Stimulated activated naive CD8-positive, alpha-beta T cell treated with anti-CD3 and anti-CD28 coated beads, Interleukin-15, Interleukin-2, amounts not matched to agents 100 ng/mL and 50 ng/mL, for 24 hours (primary cell): ENCODE measurements around the gene NCL.

Experiments
- H3K27ac Mint-ChIP-seq: one replicate; pipeline ENCODE4 v1.8.0; 2021; ENCODE audit warnings: mild to moderate bottlenecking, mixed read lengths
- H3K27me3 Mint-ChIP-seq: one replicate; pipeline ENCODE4 v1.8.0; 2021; ENCODE audit warnings: mixed read lengths
- H3K36me3 Mint-ChIP-seq: one replicate; pipeline ENCODE4 v1.8.0; 2021; ENCODE audit warnings: low read depth, mixed read lengths
- H3K4me1 Mint-ChIP-seq: one replicate; pipeline ENCODE4 v1.8.0; 2021; ENCODE audit warnings: low read depth, mixed read lengths
- H3K4me3 Mint-ChIP-seq: one replicate; pipeline ENCODE4 v1.8.0; 2021; ENCODE audit warnings: mild to moderate bottlenecking, mixed read lengths
- H3K9me3 Mint-ChIP-seq: one replicate; pipeline ENCODE4 v1.8.0; 2021; ENCODE audit warnings: mixed read lengths

Gene NCL

GRCh38 chr2:231427116-231427515 lies 37.2 kb downstream of the NCL start:
- H3K27me3 Mint-ChIP-seq: no peaks in the 10 kb centered on the region
- H3K4me3 Mint-ChIP-seq: no peak overlapping the region
- H3K27ac Mint-ChIP-seq: no peak overlapping the region
- H3K9me3 Mint-ChIP-seq: peaks cover 18% of the 10 kb centered on the region
- H3K4me1 Mint-ChIP-seq: no peaks in the 10 kb centered on the region
- H3K36me3 Mint-ChIP-seq: peaks cover 5% of the 10 kb centered on the region

- Mint-ChIP-seq H3K36me3 (no peaks in the 10 kb centered on the region), H3K27me3 (no peaks in the 10 kb centered on the region), H3K9me3 (peaks cover 8% of the 10 kb centered on the region), H3K4me3 (no peak overlapping the region), H3K27ac (no peak overlapping the region), H3K4me1 (no peaks in the 10 kb centered on the region)
Observed at GRCh38 chr2:231425811-231426703, 38.2 kb downstream of the NCL start.

GRCh38 chr2:231425291-231425810 lies 38.9 kb downstream of the NCL start:
- H3K4me1 Mint-ChIP-seq: no peaks in the 10 kb centered on the region
- H3K9me3 Mint-ChIP-seq: peaks cover under 1% of the 10 kb centered on the region
- H3K36me3 Mint-ChIP-seq: no peaks in the 10 kb centered on the region
- no peak overlapping the region for H3K27ac Mint-ChIP-seq
- H3K27me3 Mint-ChIP-seq: no peaks in the 10 kb centered on the region
- H3K4me3 Mint-ChIP-seq: no peak overlapping the region

GRCh38 chr2:231423176-231423575 lies 41.1 kb downstream of the NCL start:
- Mint-ChIP-seq H3K9me3 (no peaks in the 10 kb centered on the region), H3K27me3 (no peaks in the 10 kb centered on the region), H3K4me3 (no peak overlapping the region), H3K4me1 (no peaks in the 10 kb centered on the region), H3K27ac (no peak overlapping the region), H3K36me3 (no peaks in the 10 kb centered on the region)

- Mint-ChIP-seq H3K4me1 (no peaks in the 10 kb centered on the region), H3K4me3 (no peak overlapping the region), H3K27me3 (no peaks in the 10 kb centered on the region), H3K27ac (no peak overlapping the region), H3K36me3 (no peaks in the 10 kb centered on the region), H3K9me3 (no peaks in the 10 kb centered on the region)
Observed at GRCh38 chr2:231422056-231422455, 42.2 kb downstream of the NCL start.

GRCh38 chr2:231421051-231421580 lies 43.2 kb downstream of the NCL start:
- Mint-ChIP-seq H3K4me3 (no peak overlapping the region), H3K27me3 (no peaks in the 10 kb centered on the region)

GRCh38 chr2:231418820-231419640 lies 45.3 kb downstream of the NCL start:
- no peaks in the 10 kb centered on the region for H3K36me3 Mint-ChIP-seq
- no peaks in the 10 kb centered on the region for H3K4me1 Mint-ChIP-seq
- peaks cover 4% of the 10 kb centered on the region for H3K27me3 Mint-ChIP-seq
- H3K27ac Mint-ChIP-seq: no peak overlapping the region
- H3K9me3 Mint-ChIP-seq: no peaks in the 10 kb centered on the region
- H3K4me3 Mint-ChIP-seq: no peak overlapping the region

More at GRCh38 chr2:231421051-231421580, 43.2 kb downstream of the NCL start:
- no peak overlapping the region for H3K27ac Mint-ChIP-seq
- no peaks in the 10 kb centered on the region for H3K36me3 Mint-ChIP-seq
- H3K4me1 Mint-ChIP-seq: no peaks in the 10 kb centered on the region
- H3K9me3 Mint-ChIP-seq: no peaks in the 10 kb centered on the region

GRCh38 chr2:231415029-231415428 lies 49.3 kb downstream of the NCL start:
- peaks cover 5% of the 10 kb centered on the region for H3K9me3 Mint-ChIP-seq
- no peak overlapping the region for H3K27ac Mint-ChIP-seq
- peaks cover 4% of the 10 kb centered on the region for H3K4me1 Mint-ChIP-seq
- H3K4me3 Mint-ChIP-seq: no peak overlapping the region
- peaks cover 36% of the 10 kb centered on the region for H3K27me3 Mint-ChIP-seq
- no peaks in the 10 kb centered on the region for H3K36me3 Mint-ChIP-seq

- H3K4me3 Mint-ChIP-seq: no peak overlapping the region
- H3K9me3 Mint-ChIP-seq: peaks cover 5% of the 10 kb centered on the region
- H3K4me1 Mint-ChIP-seq: peaks cover 4% of the 10 kb centered on the region
- H3K36me3 Mint-ChIP-seq: no peaks in the 10 kb centered on the region
- no peak overlapping the region for H3K27ac Mint-ChIP-seq
- peaks cover 36% of the 10 kb centered on the region for H3K27me3 Mint-ChIP-seq
Observed at GRCh38 chr2:231413921-231414476, 50.3 kb downstream of the NCL start.

- H3K27me3 Mint-ChIP-seq: peaks cover 36% of the 10 kb centered on the region
- H3K36me3 Mint-ChIP-seq: no peaks in the 10 kb centered on the region
- no peak overlapping the region for H3K27ac Mint-ChIP-seq
- peaks cover 4% of the 10 kb centered on the region for H3K4me1 Mint-ChIP-seq
- peaks cover 5% of the 10 kb centered on the region for H3K9me3 Mint-ChIP-seq
- H3K4me3 Mint-ChIP-seq: no peak overlapping the region
Observed at GRCh38 chr2:231413456-231413855, 50.8 kb downstream of the NCL start.

- Mint-ChIP-seq H3K9me3 (peaks cover 5% of the 10 kb centered on the region), H3K36me3 (no peaks in the 10 kb centered on the region), H3K4me1 (peaks cover 4% of the 10 kb centered on the region), H3K27me3 (peaks cover 36% of the 10 kb centered on the region), H3K27ac (no peak overlapping the region), H3K4me3 (peak overlapping the region; percentile 43)
Observed at GRCh38 chr2:231412618-231412963, 51.7 kb downstream of the NCL start.

GRCh38 chr2:231411831-231412617 lies 52.3 kb downstream of the NCL start:
- Mint-ChIP-seq H3K4me1 (peaks cover 4% of the 10 kb centered on the region), H3K36me3 (no peaks in the 10 kb centered on the region), H3K4me3 (peak overlapping the region; percentile 67), H3K9me3 (peaks cover 5% of the 10 kb centered on the region), H3K27me3 (peaks cover 36% of the 10 kb centered on the region), H3K27ac (no peak overlapping the region)

GRCh38 chr2:231411237-231411636 lies 53.0 kb downstream of the NCL start:
- Mint-ChIP-seq H3K4me1 (peaks cover 9% of the 10 kb centered on the region), H3K36me3 (no peaks in the 10 kb centered on the region), H3K27ac (no peak overlapping the region), H3K27me3 (peaks cover 36% of the 10 kb centered on the region), H3K9me3 (peaks cover 5% of the 10 kb centered on the region), H3K4me3 (peak overlapping the region; percentile 67)
